NCI-H1694 (cell line): ENCODE results near the gene CBX3.
A peak's percentile ranks its signal among the peaks of the same experiment; 100 is the strongest.
"Not testable (repeated sequence)": the region's sequence is repeated elsewhere in the genome, so short reads cannot be mapped to it uniquely, and the experiment has no call there.

Experiments used
- DNase-seq: peaks from one replicate; lab custom pipeline; 2025; lab: John Stamatoyannopoulos, UW

CBX3 gene

GRCh38 chr7:26202019-26202990 lies 760 bp downstream of the CBX3 start:
- DNase-seq: peak; percentile 21

DNA sequence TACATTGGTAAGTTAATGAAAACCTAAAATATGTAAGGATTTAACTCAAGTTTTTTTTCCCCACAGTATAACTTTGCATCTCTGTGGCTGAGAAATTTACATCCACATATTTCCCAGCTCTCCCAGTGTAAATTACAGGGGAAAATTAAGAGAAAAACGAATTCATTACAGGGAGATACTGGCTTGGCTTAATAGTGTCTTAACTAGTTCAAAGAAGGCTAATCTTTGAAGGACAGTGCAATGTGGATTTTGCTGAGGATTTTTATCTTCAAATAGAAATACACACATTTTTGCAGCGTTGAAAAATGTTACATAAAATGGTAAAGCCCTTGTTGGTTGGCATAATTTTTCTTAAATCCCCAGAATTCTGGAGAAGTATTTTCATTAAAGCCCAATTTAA lies 1.5 kb downstream of the CBX3 start:
- no peak for DNase-seq

DNA sequence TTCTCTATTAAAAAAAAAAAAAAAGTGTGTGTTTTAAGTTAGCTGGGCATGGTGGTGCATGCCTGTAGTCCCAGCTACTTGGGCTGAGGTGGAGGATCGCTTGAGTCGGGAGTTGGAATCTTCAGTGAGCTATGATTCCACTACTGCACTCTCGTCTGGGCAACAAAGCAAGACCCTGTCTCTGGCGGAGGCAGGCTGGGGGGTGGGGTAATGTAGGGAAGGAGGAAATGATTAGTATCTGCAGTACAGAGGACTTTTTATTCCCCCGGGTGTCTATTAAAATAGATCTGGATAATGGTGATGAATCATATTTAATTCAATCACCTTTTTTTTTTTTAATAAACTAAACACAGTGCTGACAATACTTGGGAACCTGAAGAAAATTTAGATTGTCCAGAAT lies 6.5 kb downstream of the CBX3 start:
- DNase-seq: no peak

DNA sequence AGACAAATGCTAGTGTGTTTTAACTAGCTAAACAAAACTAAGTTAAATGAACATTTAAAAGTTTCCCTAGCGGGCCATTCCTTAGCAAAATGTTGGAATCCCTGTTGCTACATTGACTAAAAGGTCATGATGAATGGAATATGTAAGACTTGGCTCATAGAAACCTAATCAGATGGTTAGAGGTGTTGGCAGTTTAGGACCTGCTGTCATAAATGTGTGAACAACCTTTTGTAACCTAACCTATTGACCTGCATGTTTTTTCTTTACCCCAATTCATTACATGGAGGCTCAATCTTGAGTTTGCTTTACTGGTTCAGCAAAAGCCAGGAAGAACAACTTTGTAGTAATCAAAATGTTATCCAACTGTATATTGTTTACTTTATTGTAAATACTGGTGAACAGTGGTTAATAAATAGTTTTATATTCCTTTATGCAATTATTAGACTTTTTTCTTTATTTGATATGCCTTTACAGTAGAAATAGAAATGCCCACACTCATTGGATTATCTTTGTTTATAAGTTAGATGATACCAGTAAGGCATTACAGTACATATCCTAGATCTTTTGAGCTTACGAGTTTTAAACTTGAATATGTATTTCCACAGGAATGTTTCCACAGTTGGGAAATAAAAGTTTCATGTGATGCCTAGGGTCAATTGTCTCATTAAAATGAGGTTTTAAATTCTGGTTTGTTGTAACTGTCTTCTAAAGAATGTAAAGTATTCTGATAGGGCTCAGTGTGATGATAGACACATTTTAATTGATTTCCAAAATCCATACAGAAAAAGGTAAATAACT lies 11.6 kb downstream of the CBX3 start:
- DNase-seq: no peak

DNA sequence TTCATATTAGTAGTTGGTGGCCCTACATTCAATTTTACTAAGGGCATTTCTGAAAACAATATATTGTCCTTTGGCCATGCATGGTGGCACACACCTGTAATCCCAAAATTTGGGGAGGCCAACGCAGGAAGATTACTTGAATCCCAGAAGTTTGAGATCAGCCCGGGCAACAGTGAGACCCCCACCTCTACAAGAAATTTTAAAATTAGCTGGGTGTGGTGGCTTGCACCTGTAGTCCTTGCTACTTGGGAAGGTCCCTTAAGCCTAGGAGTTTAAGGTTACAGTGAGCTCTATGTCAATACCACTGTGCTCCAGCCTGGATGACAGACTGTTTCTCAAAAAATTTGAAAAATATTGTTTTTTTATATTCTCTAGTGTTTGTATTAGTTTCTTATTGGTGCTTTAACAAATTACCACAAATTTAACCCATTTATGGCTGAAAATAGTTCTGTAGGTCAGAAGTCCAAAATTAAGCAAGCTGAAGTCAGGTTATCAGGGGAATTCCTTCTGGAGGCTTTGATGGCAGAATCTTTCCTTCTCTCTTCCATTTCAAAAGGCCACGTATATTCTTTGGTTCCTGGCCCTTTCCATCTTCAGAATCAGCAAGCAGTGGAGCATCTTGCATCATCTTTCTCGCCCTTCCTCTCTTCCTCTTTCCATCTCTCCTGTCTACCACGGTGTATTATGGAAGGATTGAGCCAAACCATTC lies 12.4 kb downstream of the CBX3 start:
- no peak for DNase-seq

DNA sequence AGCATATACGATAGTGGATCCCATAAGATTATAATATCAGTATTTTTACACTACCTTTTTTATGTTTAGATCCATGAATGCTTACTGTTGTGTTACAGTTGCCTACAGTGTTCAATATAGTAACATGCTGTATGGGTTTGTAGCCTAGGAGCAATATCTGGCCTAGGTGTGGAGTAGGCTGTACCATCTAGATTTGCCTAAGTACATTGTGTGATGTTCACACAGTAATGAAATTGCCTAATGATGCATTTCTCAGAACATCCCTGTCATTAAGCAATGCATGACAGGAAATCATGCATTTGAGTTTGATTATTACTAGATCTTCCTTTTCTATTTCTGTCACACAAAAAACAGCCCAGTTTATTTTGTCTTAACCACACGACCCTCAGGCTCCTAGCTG lies 14.5 kb downstream of the CBX3 start:
- DNase-seq: no peak

DNA sequence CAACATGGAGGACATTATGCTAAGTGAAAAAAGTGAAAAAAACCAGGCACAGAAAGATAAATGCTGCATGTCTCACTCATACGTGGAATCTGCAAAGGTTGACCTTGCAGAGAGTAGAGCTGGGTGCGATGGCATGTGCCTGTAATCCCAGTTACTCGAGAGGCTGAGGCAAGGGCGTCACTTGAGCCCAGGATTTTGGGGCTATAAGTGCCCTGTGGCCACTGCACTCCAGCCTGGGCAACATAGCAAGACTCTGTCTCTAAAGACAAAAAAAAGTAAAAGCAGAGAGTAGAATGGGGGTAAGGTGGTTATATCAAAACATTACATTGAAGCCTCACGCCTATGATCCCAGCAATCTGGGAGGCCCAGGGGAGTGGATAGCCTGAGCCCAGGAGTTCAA lies 22.8 kb downstream of the CBX3 start:
- DNase-seq: no peak

- no peak for DNase-seq
Observed at GRCh38 chr7:26227987-26228386, 26.4 kb downstream of the CBX3 start.

GRCh38 chr7:26233902-26234511 lies 32.5 kb downstream of the CBX3 start:
- no peak for DNase-seq

GRCh38 chr7:26237035-26237807 lies 35.7 kb downstream of the CBX3 start:
- no peak for DNase-seq

DNA sequence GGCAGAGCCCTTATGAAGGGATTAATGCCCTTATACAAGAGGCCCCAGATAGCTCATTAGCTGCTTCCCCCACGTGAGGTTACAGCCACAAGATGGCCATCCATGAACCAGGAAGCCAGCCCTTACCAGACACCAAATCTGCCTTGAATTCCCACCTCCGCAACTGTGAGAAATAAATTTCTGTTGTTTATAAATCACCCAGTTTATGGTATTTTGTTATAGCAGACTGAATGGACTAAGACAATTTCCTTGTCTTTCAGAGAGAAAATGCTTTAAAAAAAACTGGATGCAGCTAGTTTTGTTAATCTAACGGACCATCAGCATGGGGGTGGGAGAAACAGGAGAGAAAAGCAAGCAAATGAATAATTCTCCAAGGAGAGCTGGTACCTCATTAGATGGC lies 36.5 kb downstream of the CBX3 start:
- no peak for DNase-seq

GRCh38 chr7:26245150-26245549 lies 43.6 kb downstream of the CBX3 start:
- no peak for DNase-seq

DNA sequence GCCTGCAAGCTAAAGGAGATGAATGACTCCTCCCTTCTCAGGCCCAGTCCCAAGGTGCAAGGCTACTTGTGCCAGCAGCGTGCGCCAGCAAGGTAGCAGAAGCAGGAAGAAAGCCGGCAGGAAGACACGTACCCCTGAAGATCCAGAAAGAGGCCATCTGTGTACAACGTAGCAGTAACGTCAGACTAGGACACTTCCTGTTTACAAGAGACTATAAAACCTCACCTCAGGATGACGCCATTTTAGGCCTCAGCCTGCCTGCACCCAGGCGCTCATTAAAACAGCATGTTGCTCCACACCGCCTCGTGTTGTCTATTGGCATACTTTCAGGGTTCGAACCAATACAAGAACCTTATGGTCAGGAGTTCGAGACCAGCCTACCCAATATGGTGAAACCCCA lies 48.7 kb downstream of the CBX3 start:
- no peak for DNase-seq

- DNase-seq: not testable (repeated sequence)
Observed at GRCh38 chr7:26261866-26262265, 60.3 kb downstream of the CBX3 start.
